Kidney glomerular epithelial cell (primary cell): ENCODE measurements around the gene CRACR2B.

Experiments
- DNase-seq: peaks from one replicate; lab custom pipeline; 2025; lab: John Stamatoyannopoulos, UW

Gene CRACR2B

DNA sequence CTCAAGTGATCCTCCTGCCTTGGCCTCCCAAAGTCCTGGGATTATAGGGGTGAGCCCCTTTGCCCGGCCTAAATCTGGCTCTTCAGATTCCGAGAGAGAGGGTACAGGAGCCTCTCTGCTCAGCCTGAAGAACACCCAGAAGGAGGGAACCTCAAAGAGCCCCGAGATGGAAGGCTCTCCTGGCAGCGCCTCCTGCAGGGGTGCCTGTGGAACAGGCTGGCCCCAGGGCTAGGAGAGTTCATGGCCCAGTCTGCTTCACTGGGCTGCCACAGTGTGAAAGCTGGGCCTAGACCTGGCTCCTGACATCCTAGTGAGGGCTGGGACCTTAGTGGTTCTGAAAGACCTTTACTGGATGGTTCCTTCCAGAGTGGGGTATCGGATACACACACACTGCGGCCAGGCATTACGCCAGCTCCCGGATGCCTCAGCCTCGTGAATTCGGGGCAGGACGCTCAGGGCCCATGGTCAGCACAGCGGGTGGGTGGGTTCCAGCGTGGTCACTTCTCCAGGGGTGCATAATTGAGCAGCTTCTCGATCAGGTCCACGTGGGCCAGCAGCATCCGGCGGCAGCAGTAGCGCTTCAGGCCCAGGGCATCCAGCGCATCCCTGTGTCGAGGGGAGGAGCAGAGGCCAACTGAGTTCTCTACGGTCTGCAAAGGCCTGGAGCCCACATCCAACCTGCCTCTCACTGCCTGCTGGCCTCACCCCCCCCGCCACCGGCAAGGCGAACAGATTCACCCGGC is 12.3 kb downstream of the CRACR2B start:
- DNase-seq, result no peak

DNA sequence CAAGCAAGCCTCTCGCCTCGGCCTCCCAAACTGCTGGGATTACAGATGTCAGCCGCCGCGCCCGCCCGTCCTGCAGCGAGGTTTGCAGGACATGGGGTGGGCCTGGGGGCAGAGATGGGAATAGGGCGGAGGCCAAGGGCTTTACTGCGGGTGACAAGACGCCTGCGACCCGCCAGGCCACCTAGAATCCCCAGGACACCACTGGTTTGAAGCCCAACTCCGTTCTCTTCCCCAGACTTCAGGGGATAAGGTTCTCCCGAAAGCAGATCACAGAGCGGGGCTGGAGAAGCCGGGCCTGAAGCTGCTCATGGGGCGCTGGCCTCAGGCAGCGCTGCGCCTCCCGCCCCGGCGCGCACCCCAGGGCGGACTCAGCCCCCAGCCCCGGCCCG is 14.3 kb downstream of the CRACR2B start:
- DNase-seq, result peak; percentile 42

- DNase-seq, result peak; percentile 88
Observed at GRCh38 chr11:842370-843002, 14.8 kb downstream of the CRACR2B start, which contains the start of the genes POLR2L and TSPAN4. POLR2L (minus strand) TSS chr11:842529; CDS start chr11:842508, 21 bp downstream. TSPAN4 (plus strand) TSS chr11:842852; CDS start chr11:850305, 7,453 bp downstream.

- DNase-seq, result no peak
Observed at GRCh38 chr11:843086-843734, 15.5 kb downstream of the CRACR2B start.

DNA sequence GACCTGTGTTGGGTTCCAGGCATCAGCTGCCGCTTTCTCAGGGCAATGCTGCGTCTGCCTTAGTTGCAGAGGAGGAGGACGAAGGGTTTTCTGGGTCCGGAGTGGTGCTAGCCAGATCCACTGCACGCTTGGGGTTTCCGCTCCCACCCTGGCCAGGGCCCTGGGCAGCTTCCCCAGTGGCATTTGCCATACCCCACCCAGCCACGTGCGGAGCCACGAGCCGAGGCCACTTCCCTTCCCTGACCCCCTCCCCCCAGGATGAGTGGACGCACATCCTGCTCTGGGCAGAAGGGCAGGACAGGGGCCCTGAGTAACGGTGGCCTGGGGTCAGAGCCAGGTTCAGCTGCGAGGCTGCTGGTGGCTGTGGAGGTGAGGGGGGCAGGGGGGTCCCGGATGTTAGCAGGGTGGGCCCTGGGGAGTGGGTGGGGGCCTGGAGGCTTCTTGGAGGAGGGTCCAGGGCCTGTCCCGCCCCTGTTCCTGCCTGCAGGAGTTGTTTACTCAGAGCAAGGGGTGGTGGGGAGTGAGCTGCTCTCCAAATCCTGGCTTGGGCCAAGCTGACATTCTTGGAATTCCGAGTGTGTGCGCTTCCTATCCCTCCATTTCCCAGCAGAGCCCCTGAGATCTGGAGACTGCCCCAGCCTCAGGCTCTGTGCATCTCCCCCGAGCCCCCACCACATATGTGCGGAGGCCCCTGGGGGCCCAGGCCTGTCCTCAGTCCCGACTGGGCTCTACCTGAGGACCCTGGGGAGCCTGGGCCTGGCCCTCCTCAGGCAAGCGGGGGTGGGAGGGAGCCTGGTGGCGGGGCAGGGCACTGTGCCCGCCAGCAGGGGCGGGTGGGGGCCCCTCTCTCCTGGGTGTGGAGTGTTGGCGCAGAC is 16.3 kb downstream of the CRACR2B start:
- DNase-seq, result peak; percentile 74

- peak; percentile 61 for DNase-seq
Observed at GRCh38 chr11:844693-845644, 17.2 kb downstream of the CRACR2B start.

DNA sequence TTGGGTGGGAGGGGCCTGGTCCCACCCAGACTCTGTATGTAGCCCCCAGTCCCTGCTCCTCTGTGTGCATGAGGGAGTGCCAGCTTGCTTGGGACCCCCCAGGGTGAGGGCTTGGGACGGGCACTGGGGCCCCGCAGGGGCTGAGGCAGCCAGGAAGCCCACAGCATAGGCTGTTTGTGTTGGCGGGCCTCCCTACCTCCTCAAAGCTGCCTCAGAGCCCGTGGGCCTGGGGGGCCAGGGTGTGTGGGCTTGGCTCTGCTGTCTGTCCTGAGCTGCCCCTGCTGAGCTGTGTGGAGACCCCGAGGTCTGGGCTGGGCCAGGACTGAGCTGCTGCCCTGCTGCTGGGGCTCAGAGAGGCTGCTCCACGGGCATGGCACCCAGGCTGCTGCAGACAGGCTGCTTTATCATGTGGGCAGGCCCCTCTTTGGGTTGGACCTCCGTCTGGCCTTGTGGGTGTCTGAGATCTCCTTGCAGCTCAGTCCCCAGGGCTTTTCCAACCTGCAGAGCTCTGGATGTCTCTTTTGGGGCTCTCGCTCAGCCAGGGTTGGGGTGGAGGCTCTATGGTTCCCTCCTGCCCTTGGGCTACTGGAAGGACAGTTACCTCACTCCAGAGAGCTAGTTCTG is 18.3 kb downstream of the CRACR2B start:
- no peak for DNase-seq

DNA sequence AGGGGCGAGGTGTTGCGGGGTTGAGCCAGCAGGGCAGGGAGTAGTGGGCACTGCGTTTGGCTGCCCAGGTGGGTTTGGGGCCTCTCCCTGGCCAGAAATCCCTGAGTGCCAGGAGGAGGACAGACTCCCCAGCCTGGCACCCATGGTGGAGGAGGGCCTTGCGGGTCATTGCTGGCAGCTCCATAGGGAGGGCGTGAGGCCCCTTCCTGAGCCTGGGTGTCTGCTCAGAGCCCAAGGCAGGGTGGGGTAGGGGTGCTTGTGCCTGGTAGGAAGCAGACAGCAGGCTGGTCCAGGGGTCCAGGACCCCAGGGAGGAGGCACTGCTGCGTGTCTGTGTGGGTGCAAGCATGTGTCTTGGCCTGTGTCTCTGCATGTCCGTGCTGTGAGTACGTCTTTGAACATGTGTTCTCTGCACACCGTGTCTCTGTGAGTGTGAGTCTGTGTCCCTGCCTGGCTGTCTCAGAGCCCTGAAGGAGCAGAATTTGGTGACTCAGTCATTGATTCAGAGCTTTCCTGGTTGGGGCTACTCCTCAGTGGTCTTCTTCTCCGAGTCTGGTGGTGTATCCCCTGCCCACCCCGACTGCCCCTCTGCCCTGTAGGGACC is 18.9 kb downstream of the CRACR2B start:
- no peak for DNase-seq

DNA sequence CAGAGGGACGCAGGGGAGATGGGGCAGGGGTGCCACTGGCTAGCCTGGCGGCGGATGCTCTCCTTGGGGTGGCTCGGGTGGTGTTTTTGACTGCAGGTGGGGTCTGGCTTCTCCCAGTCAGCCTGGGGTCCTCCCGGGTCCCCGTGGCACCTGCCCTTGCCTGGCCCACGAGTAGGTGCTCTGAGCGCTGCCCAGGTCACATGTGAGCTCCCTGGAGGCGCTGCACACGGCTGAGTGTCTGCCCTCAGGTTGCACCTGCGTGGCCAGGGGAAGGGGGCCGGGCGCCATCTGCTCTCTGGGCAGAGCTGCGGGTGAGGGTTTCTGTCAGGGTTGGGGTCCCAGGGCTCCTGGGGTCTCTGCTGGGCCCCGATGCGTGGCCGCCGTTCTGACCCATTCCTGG is 20.2 kb downstream of the CRACR2B start:
- no peak for DNase-seq

GRCh38 chr11:848380-848931 is 20.7 kb downstream of the CRACR2B start:
- DNase-seq, result no peak

DNA sequence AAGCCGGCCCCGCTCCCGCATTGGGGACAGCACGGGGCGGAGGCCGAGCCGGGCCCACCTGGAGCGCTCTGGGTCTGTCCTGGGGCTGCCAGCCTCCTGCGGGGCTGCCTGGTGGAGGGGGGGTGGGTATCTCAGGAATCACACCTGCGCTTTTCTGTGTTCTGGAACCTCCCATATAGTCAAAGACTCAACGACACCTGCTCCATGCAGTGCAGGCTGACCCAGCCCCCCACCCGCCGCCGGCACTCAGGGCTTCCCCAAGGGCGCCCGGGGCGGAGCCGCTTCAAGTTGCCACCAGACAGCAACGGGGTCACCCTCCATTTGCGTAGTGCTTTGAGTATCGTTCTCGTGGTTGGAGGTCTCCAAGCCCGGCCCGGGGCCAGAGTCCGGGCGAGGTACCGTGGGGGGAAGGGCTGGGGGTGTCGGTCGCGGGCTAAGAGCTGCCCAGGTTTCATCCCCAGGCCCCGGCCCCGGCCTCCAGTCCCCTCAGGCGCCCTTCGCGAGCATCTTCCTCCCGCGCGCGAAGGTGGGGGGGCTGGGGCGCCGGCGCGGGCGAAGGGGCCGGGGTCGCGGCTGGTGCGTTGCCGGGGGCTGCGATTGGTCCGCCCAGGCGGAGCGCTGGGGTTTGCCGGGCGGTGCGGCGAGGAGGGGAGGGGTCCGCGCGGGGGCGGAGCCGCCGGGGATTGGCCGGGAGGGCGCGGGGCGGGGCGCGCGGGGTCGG is 21.5 kb downstream of the CRACR2B start:
- DNase-seq, result no peak

DNA sequence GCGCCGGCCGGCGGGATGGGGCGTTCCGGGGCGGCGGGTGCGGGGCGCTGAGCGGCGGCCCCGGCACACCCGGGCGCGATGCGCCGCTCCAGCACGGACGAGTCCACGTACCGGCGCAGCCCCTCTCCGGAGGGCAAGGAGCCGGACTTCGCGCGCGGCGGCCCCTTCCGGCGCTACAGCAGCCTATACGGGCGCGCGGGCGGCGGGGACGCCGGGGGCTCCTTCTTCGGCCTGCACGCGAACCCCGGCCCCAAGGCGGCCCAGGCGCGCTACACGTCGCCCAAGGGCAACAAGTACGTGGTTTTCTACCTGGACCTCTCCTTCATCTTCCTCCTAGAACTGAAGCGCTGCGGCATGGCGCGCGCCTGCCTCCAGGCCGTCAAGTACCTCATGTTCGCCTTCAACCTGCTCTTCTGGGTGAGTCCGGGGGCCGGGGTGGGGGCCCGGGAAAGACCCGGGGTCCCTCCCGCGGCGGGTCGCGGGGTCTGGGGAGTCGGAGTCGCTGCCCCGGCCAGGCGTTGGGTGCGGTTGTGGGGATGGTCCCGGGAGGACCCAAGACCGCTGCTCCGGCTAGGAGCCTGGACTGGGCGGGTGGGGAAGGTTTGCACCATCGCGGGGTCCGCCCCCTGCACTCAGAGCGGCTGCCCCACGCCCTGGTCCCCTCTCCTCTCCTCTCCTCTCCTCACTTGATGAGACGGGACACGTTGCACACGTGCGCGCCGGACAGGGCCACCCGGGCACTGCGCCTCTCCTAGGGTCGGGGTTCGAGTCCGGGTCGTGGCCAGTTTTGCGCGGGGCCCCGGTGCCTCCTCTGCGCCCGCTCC is 22.4 kb downstream of the CRACR2B start:
- DNase-seq, result no peak

GRCh38 chr11:850775-851763 is 23.4 kb downstream of the CRACR2B start:
- no peak for DNase-seq

- DNase-seq, result no peak
Observed at GRCh38 chr11:852762-853161, 25.0 kb downstream of the CRACR2B start.

DNA sequence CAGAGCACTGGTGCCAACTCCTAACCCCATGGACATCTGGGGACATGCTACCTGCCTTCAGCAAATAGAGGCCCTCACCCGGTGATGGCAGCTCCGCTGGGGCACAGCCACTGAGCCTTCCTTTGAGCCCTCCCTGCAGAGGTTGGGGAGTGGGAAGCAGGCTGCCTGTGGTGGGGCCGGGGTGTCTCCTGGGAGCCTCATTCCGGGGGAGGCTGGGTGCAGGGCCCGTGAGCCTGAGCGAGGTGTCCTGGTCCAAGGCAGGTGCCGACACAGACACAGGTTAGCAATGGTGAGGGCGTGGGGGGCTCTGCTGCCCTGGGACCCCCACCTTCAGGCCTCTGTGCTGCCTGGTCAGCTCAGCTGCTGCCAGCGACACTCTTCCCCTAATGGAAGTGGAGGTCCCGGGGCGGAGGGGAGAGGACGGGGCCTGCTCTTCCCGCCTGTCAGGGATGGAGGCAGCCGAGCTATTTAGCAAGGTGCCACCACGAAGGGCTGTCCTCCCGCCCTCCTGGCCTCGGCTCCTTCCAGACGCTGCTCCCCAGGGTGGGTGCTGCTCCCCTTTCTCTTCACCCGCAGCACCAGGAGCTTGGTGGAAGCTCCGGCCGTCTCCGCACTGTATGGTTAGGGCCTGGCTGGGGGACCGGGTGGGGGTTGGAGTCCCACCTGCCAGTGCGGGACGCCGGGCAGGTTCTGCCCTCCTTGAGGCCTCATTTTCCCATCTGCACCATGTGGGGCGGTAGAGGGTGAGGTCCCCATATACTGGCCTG is 26.1 kb downstream of the CRACR2B start:
- DNase-seq, result no peak
